SK-N-SH (cell line): ENCODE measurements around the gene ZMYND19. TPM values are rescaled to one million over a fixed set of nuclear protein-coding genes. Genes with fewer than 3 reads are reported as not detected.

Experiments used
- CTCF ChIA-PET: fragments of 300-600, 350-600 bp; formaldehyde crosslinking; extraction: SDS; loops from one replicate; lab custom pipeline; 2021; lab: Yijun Ruan, JAX
- POLR2A ChIA-PET: fragments of 350-600 bp; sonication (Branson Sonifier 250); formaldehyde crosslinking; extraction: SDS; loops from one replicate; lab custom pipeline; 2020; ENCODE audit warnings: antibody characterized with exemption, inconsistent platforms; lab: Yijun Ruan, JAX
- DNase-seq: peaks from one replicate; pipeline ENCODE4 v3.0.0; 2012
- H2AFZ ChIP-seq: fragments of 200-600 bp; sonication (generic); 2 replicates; pipeline ENCODE4 v1.8.1; 2016; ENCODE audit warnings: antibody characterized with exemption, mild to moderate bottlenecking, low read depth
- H3F3A ChIP-seq: fragments of 200-600 bp; sonication (generic); replicated peaks from 2 replicates; pipeline ENCODE3; 2016; ENCODE audit warnings: antibody characterized with exemption, mild to moderate bottlenecking; ENCODE audit not compliant: insufficient read depth
- H3K27ac ChIP-seq, 2 experiments: fragments of 200-500 bp in 1 of 2; fragments of 200-600 bp in 1 of 2; sonication (Bioruptor generic) in 1 of 2; sonication (generic), shearing (Covaris generic) in 1 of 2; 2 replicates each; pipeline versions ENCODE4 v1.5.1 to v1.6.1; 2014 to 2016; ENCODE audit warnings: low read depth in 2 of 2, inconsistent platforms in 1 of 2, low read length in 1 of 2, mild to moderate bottlenecking in 1 of 2, mixed read lengths in 1 of 2
- H3K27me3 ChIP-seq: fragments of 200-600 bp; sonication (generic), shearing (Covaris generic); 2 replicates; pipeline ENCODE4 v1.6.1; 2016; ENCODE audit warnings: mixed run types; ENCODE audit not compliant: insufficient read depth
- H3K36me3 ChIP-seq, 2 experiments: fragments of 200-500 bp in 1 of 2; fragments of 200-600 bp in 1 of 2; sonication (Bioruptor generic) in 1 of 2; sonication (generic) in 1 of 2; replicated peaks in 1 of 2; 2 replicates each; pipeline versions ENCODE3 to v1.5.1; 2014 to 2016; ENCODE audit warnings: low read length in 1 of 2, mild to moderate bottlenecking in 1 of 2; ENCODE audit not compliant: insufficient read depth in 2 of 2, control insufficient read depth in 1 of 2
- H3K4me1 ChIP-seq, 2 experiments: fragments of 200-500 bp in 1 of 2; fragments of 200-600 bp in 1 of 2; sonication (Bioruptor generic) in 1 of 2; sonication (generic), shearing (Covaris generic) in 1 of 2; 2 replicates each; pipeline versions ENCODE4 v1.5.1 to v1.6.1; 2014 to 2016; ENCODE audit warnings: low read depth in 1 of 2, low read length in 1 of 2, mixed run types in 1 of 2; ENCODE audit not compliant: insufficient read depth in 2 of 2, control insufficient read depth in 1 of 2
- H3K4me2 ChIP-seq: fragments of 200-600 bp; sonication (generic), shearing (Covaris generic); 2 replicates; pipeline ENCODE4 v1.6.1; 2017; ENCODE audit warnings: mixed run types
- H3K4me3 ChIP-seq, 2 experiments: fragments of 200-500 bp in 1 of 2; fragments of 200-600 bp in 1 of 2; sonication (Bioruptor generic) in 1 of 2; sonication (generic), shearing (Covaris generic) in 1 of 2; 2 replicates each; pipeline versions ENCODE4 v1.5.1 to v1.8.1; 2014 to 2016; ENCODE audit warnings: low read depth in 2 of 2, inconsistent platforms in 1 of 2, low read length in 1 of 2, mild to moderate bottlenecking in 1 of 2, mixed read lengths in 1 of 2, moderate library complexity in 1 of 2
- H3K79me2 ChIP-seq: fragments of 200-600 bp; sonication (generic); 2 replicates; pipeline ENCODE4 v1.8.1; 2017; ENCODE audit warnings: mild to moderate bottlenecking; ENCODE audit not compliant: insufficient read depth
- H3K9ac ChIP-seq: fragments of 200-600 bp; sonication (generic); 2 replicates; pipeline ENCODE4 v1.6.1; 2017; ENCODE audit warnings: mixed run types
- H3K9me2 ChIP-seq: fragments of 200-600 bp; sonication (generic); 2 replicates; pipeline ENCODE4 v1.6.1; 2017; ENCODE audit warnings: mixed run types
- H3K9me3 ChIP-seq: fragments of 200-600 bp; sonication (generic); 2 replicates; pipeline ENCODE4 v1.6.1; 2017; ENCODE audit warnings: mixed run types, mild to moderate bottlenecking, moderate library complexity
- H4K20me1 ChIP-seq: fragments of 200-600 bp; sonication (generic); 2 replicates; pipeline ENCODE4 v1.6.1; 2017; ENCODE audit warnings: mild to moderate bottlenecking, mixed run types; ENCODE audit not compliant: insufficient read depth
- ELF1 ChIP-seq: IDR thresholded peaks from 2 replicates; pipeline ENCODE4 v1.4.0; 2012
- EP300 ChIP-seq, 2 experiments: IDR thresholded peaks; 2 replicates each; pipeline versions ENCODE4 v1.4.0 to v1.6.1; 2012; ENCODE audit warnings: borderline replicate concordance in 1 of 2, low read depth in 1 of 2, low read length in 1 of 2
- FOXJ3 ChIP-seq: sonication (generic); formaldehyde crosslinking; IDR thresholded peaks from 2 replicates; pipeline ENCODE4 v1.5.1; 2020; ENCODE audit warnings: mild to moderate bottlenecking, missing genetic modification reagents
- FOXM1 ChIP-seq: IDR thresholded peaks from 2 replicates; pipeline ENCODE4 v1.4.0; 2012; ENCODE audit warnings: low read depth, mild to moderate bottlenecking
- GATA2 ChIP-seq: sonication (generic); formaldehyde crosslinking; IDR thresholded peaks from 2 replicates; pipeline ENCODE4 v1.5.0; 2020; ENCODE audit warnings: mild to moderate bottlenecking, missing genetic modification reagents
- MAX ChIP-seq: IDR thresholded peaks from 2 replicates; pipeline ENCODE4 v1.4.0; 2012; ENCODE audit warnings: low read depth
- MEF2A ChIP-seq: IDR thresholded peaks from 2 replicates; pipeline ENCODE4 v1.4.0; 2012; ENCODE audit warnings: low read depth, borderline replicate concordance
- MXI1 ChIP-seq: IDR thresholded peaks from 2 replicates; pipeline ENCODE4 v1.6.1; 2012; ENCODE audit warnings: mild to moderate bottlenecking, low read depth, low read length, improper control_type of control experiment
- NFIC ChIP-seq: IDR thresholded peaks from 2 replicates; pipeline ENCODE4 v1.4.0; 2012; ENCODE audit warnings: borderline replicate concordance
- NRF1 ChIP-seq: IDR thresholded peaks from 2 replicates; pipeline ENCODE4 v1.6.1; 2012; ENCODE audit warnings: low read depth, mild to moderate bottlenecking, low read length
- POLR2AphosphoS5 ChIP-seq: IDR thresholded peaks from 2 replicates; pipeline ENCODE4 v1.6.1; 2012; ENCODE audit warnings: low read depth, low read length
- RAD21 ChIP-seq: IDR thresholded peaks from 2 replicates; pipeline ENCODE4 v1.6.1; 2012; ENCODE audit warnings: mild to moderate bottlenecking, low read length
- SIN3A ChIP-seq: IDR thresholded peaks from 2 replicates; pipeline ENCODE4 v1.6.1; 2012; ENCODE audit warnings: low read depth, mild to moderate bottlenecking, low read length, moderate library complexity, borderline replicate concordance
- TAF1 ChIP-seq: IDR thresholded peaks from 2 replicates; pipeline ENCODE4 v1.6.1; 2012; ENCODE audit warnings: low read depth, mild to moderate bottlenecking, low read length, moderate library complexity, borderline replicate concordance
- TEAD4 ChIP-seq: IDR thresholded peaks from 2 replicates; pipeline ENCODE4 v1.4.0; 2012; ENCODE audit warnings: mild to moderate bottlenecking, borderline replicate concordance; ENCODE audit not compliant: insufficient read depth
- WGBS: methylation state at CpG from one replicate; pipeline ENCODE4 v1.1.6; 2017; ENCODE audit warnings: low lambda C conversion rate; 5-methylcytosine and 5-hydroxymethylcytosine counted together
- polyA plus RNA-seq, 3 experiments: library from polyadenylated mRNA; depleted of rRNA; stranded (reverse); fragments of >200 nt; gene quantifications; 2 replicates each; pipeline ENCODE4 v1.2.3, GENCODE V29; 2012
- TF ChIP-seq, protein P1 (sequence below): IDR thresholded peaks from 2 replicates; pipeline ENCODE4 v1.4.0; 2012; ENCODE audit warnings: low read depth, borderline replicate concordance
- TF ChIP-seq, protein P2 (sequence below): IDR thresholded peaks from 2 replicates; pipeline ENCODE4; 2012

The ZMYND19 gene
- polyA plus RNA-seq, 1 of the 3 experiments (the other 2 are of a cell fraction) = 43.1 TPM

DNA sequence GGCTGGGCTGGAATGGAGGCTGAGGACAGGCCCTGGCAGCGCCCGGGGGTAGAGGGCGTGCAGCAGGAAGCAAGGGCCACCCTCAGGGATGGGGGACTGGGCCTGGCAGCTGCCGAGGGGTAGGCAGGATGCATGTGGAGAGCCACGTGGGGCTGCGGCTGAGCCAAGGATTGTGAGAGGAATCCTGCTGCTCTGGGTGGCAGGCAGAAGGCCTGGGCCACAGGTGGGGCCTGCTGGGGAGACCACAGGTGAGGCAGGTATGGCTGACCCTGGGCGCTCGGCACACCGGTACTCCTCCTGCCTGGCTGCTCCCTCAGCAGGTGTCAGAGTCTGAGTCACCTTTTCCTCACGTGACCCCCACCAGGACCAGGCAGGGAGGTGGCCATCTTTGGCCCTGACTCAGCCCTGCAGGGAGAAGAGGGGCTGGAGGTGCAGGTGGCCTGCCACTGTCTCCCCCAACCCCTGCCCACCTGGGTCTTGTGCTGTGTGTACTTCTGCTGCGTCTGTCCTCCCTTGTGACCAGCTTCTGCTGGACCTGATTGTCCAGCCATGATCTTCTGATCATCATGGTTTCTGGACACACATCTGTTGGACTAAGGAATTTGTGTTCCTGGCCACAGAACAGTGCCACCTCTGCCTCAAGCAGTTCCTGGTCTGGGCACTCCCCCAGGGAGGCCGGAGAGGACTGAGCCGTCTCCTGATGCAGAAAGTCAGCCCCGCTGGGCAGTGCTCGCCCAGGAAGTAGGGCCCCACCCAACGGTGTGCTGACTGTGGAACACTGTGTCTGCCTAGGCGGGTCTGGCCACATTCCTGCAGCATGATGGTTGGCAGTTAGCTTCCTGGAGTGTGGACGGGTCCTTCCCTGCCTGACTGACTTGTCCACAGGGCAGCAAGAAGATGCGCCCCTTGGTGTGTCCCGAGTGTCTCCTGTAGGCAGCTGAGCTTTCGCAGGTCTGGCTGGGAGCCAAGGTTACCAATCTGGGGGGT lies 21.6 kb upstream of the ZMYND19 start:
- Histone ChIP-seq H3K27ac (peak overlapping the region; percentile 40 to 60), H3F3A (peaks cover 8% of the 10 kb centered on the region), H4K20me1 (no peaks in the 10 kb centered on the region; the same call in 1 of the 2 replicates), H3K9ac (peak overlapping the region; percentile 49; the same call in 1 of the 2 replicates), H3K4me2 (peak overlapping the region; percentile 51), H3K36me3 (peaks cover 3 to 24% of the 10 kb centered on the region in 2 experiments), H2AFZ (no peak overlapping the region), H3K79me2 (peaks cover 62% of the 10 kb centered on the region), H3K4me3 (no peak overlapping the region), H3K9me2 (no peaks in the 10 kb centered on the region), H3K9me3 (no peaks in the 10 kb centered on the region), H3K4me1 (peaks cover 16 to 18% of the 10 kb centered on the region in 2 experiments; a peak in 3 of 4 replicates), H3K27me3 (no peaks in the 10 kb centered on the region)
- ChIA-PET POLR2A (no interaction called here), CTCF (no interaction called here)
- DNase-seq = peak; percentile 36
- WGBS = 54% methylated on average over 14 of the region's 21 CpGs
- TF ChIP-seq, protein P1, sequence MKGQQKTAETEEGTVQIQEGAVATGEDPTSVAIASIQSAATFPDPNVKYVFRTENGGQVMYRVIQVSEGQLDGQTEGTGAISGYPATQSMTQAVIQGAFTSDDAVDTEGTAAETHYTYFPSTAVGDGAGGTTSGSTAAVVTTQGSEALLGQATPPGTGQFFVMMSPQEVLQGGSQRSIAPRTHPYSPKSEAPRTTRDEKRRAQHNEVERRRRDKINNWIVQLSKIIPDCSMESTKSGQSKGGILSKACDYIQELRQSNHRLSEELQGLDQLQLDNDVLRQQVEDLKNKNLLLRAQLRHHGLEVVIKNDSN = peak; percentile 82
- TF ChIP-seq ELF1 (peak; percentile 69; the same call in 1 of the 2 replicates), EP300 (IDR thresholded peaks at IDR 0.05; ENCODE audit: borderline replicate concordance in 1 of 2, low read depth in 1 of 2, low read length in 1 of 2) (no peak), NRF1 (no peak), TEAD4 (no peak), MXI1 (no peak), RAD21 (no peak), MAX (peak; percentile 59; the same call in 1 of the 2 replicates), POLR2AphosphoS5 (0 out of 2 replicates have a peak, but pooled peaks have one; percentile 15), TAF1 (0 out of 2 replicates have a peak, but pooled peaks have one; percentile 29), MEF2A (no peak), FOXM1 (no peak), SIN3A (0 out of 2 replicates have a peak, but pooled peaks have one; percentile 40), FOXJ3 (no peak), GATA2 (CRISPR knock-in tag) (no peak), NFIC (peak; percentile 35; the same call in 1 of the 2 replicates)
- TF ChIP-seq, protein P2, sequence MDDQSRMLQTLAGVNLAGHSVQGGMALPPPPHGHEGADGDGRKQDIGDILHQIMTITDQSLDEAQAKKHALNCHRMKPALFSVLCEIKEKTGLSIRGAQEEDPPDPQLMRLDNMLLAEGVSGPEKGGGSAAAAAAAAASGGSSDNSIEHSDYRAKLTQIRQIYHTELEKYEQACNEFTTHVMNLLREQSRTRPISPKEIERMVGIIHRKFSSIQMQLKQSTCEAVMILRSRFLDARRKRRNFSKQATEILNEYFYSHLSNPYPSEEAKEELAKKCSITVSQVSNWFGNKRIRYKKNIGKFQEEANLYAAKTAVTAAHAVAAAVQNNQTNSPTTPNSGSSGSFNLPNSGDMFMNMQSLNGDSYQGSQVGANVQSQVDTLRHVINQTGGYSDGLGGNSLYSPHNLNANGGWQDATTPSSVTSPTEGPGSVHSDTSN = peak; percentile 26; the same call in 1 of the 2 replicates
